ENCODE measurements around the gene HYOU1. TPM values are rescaled to one million over a fixed set of nuclear protein-coding genes. Genes with fewer than 3 reads are reported as not detected.

HYOU1 gene
- polyA plus RNA-seq, 1 of the 3 experiments (the other 2 are of a cell fraction) = 90.8 TPM

DNA sequence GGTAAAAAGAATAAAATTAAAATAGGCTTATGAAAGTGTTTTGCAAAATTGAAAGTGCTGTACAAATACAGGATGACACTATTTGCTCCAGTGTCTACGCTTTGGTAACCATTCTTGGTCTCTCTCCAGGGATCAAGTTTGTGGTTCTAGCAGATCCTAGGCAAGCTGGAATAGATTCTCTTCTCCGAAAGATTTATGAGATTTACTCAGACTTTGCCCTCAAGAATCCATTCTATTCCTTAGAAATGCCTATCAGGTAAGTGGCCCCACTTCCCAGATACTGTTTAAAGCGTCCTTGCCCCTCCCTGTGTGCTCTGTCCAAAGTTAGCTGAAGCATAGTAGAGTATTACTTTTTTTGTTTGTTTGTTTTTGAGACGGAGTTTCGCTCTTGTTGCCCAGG lies 35.4 kb downstream of the HYOU1 start:
- TF ChIP-seq RFX5 (IDR thresholded peaks at IDR 0.05; ENCODE audit: low read length) = no peak
- TF ChIP-seq MXI1 (IDR thresholded peaks at IDR 0.05; ENCODE audit: low read depth, low read length) = no peak
- TF ChIP-seq, protein P1, sequence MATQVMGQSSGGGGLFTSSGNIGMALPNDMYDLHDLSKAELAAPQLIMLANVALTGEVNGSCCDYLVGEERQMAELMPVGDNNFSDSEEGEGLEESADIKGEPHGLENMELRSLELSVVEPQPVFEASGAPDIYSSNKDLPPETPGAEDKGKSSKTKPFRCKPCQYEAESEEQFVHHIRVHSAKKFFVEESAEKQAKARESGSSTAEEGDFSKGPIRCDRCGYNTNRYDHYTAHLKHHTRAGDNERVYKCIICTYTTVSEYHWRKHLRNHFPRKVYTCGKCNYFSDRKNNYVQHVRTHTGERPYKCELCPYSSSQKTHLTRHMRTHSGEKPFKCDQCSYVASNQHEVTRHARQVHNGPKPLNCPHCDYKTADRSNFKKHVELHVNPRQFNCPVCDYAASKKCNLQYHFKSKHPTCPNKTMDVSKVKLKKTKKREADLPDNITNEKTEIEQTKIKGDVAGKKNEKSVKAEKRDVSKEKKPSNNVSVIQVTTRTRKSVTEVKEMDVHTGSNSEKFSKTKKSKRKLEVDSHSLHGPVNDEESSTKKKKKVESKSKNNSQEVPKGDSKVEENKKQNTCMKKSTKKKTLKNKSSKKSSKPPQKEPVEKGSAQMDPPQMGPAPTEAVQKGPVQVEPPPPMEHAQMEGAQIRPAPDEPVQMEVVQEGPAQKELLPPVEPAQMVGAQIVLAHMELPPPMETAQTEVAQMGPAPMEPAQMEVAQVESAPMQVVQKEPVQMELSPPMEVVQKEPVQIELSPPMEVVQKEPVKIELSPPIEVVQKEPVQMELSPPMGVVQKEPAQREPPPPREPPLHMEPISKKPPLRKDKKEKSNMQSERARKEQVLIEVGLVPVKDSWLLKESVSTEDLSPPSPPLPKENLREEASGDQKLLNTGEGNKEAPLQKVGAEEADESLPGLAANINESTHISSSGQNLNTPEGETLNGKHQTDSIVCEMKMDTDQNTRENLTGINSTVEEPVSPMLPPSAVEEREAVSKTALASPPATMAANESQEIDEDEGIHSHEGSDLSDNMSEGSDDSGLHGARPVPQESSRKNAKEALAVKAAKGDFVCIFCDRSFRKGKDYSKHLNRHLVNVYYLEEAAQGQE (IDR thresholded peaks at IDR 0.05; ENCODE audit: low read depth, low read length) = no peak
- no peak for TF ChIP-seq RXRA (IDR thresholded peaks at IDR 0.05; ENCODE audit: borderline replicate concordance, low read depth)
- TF ChIP-seq POLR2AphosphoS5 (IDR thresholded peaks at IDR 0.05; ENCODE audit: low read depth, low read length) = no peak
- TF ChIP-seq, protein P2, sequence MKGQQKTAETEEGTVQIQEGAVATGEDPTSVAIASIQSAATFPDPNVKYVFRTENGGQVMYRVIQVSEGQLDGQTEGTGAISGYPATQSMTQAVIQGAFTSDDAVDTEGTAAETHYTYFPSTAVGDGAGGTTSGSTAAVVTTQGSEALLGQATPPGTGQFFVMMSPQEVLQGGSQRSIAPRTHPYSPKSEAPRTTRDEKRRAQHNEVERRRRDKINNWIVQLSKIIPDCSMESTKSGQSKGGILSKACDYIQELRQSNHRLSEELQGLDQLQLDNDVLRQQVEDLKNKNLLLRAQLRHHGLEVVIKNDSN (IDR thresholded peaks at IDR 0.05; ENCODE audit: borderline replicate concordance, low read depth) = no peak
- no peak for TF ChIP-seq NFIC (IDR thresholded peaks at IDR 0.05; ENCODE audit: borderline replicate concordance)
- WGBS (ENCODE audit: low lambda C conversion rate) = 95% methylated on average over 5 of the region's 5 CpGs
- Histone ChIP-seq H3K9me3 (no peaks in the 10 kb centered on the region), H3K27me3 (ENCODE audit: insufficient read depth) (no peaks in the 10 kb centered on the region), H3K27ac (ENCODE audit: low read depth in 2 of 2, low read length in 1 of 2) (no peak overlapping the region), H3K4me3 (ENCODE audit: low read depth in 2 of 2, low read length in 1 of 2) (no peak overlapping the region), H4K20me1 (ENCODE audit: insufficient read depth) (peaks cover 6% of the 10 kb centered on the region; the same call in 1 of the 2 replicates), H2AFZ (ENCODE audit: low read depth) (no peak overlapping the region), H3K9me2 (no peaks in the 10 kb centered on the region), H3K36me3 (replicated peaks in 1 of 2; ENCODE audit: control insufficient read depth in 1 of 2, insufficient read depth in 2 of 2, low read length in 1 of 2) (peaks cover 32 to 44% of the 10 kb centered on the region in 2 experiments), H3K79me2 (ENCODE audit: insufficient read depth) (peaks cover 56% of the 10 kb centered on the region), H3F3A (replicated peaks; ENCODE audit: insufficient read depth) (peaks cover 18% of the 10 kb centered on the region), H3K4me1 (ENCODE audit: control insufficient read depth in 1 of 2, insufficient read depth in 2 of 2, low read depth in 1 of 2, low read length in 1 of 2) (peaks cover 8 to 21% of the 10 kb centered on the region in 2 experiments), H3K4me2 (no peak overlapping the region), H3K9ac (no peak overlapping the region)
- DNase-seq = no peak
- ChIA-PET POLR2A (no interaction called here), CTCF (interaction anchor here (1.1 to 4.2 kb wide), 2 partner anchors 8 to 92 kb away, joined by 3 to 16 read pairs; partner anchors contain the start of gene SLC37A4)

DNA sequence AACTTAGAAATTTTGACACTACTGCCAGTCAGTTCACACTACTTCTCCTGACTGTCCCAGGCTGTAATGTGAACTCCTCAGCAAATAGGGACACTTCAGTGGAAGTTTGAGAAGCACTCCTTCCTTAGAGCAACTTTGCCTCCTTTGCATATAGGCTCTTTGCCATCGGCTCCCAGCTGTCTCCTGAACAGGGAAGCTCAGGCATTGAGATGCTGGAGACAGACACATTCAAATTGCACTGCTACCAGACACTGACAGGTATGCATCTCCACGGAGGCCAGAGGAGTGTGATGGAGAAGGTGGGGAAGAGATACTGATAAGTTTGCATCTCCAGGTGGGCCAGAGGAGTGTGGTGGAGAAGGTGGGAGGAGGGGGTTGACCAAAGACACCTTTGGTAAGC lies 37.0 kb downstream of the HYOU1 start:
- Histone ChIP-seq H3F3A (replicated peaks; ENCODE audit: insufficient read depth) (peaks cover 32% of the 10 kb centered on the region), H2AFZ (ENCODE audit: low read depth) (no peak overlapping the region), H3K4me2 (peak overlapping the region; percentile 91), H4K20me1 (ENCODE audit: insufficient read depth) (peaks cover 16% of the 10 kb centered on the region), H3K4me3 (ENCODE audit: low read depth in 2 of 2, low read length in 1 of 2) (peak overlapping the region; percentile 69 to 97), H3K9ac (peak overlapping the region; percentile 95; the same call in 1 of the 2 replicates), H3K79me2 (ENCODE audit: insufficient read depth) (peaks cover 72% of the 10 kb centered on the region), H3K27me3 (ENCODE audit: insufficient read depth) (no peaks in the 10 kb centered on the region), H3K4me1 (ENCODE audit: control insufficient read depth in 1 of 2, insufficient read depth in 2 of 2, low read depth in 1 of 2, low read length in 1 of 2) (peaks cover 15 to 29% of the 10 kb centered on the region in 2 experiments), H3K36me3 (replicated peaks in 1 of 2; ENCODE audit: control insufficient read depth in 1 of 2, insufficient read depth in 2 of 2, low read length in 1 of 2) (peaks cover 48 to 49% of the 10 kb centered on the region in 2 experiments), H3K27ac (ENCODE audit: low read depth in 2 of 2, low read length in 1 of 2) (no peak overlapping the region), H3K9me2 (no peaks in the 10 kb centered on the region), H3K9me3 (no peaks in the 10 kb centered on the region)
- DNase-seq = no peak
- 4% methylated on average over 2 of the region's 2 CpGs for WGBS (ENCODE audit: low lambda C conversion rate)
- CTCF ChIA-PET = interaction anchor here (0.9 to 4.2 kb wide), 2 partner anchors 9 to 80 kb away, joined by 3 to 16 read pairs; partner anchors contain the start of gene SLC37A4
- no peak for TF ChIP-seq RXRA (IDR thresholded peaks at IDR 0.05; ENCODE audit: borderline replicate concordance, low read depth)
- no peak for TF ChIP-seq FOXJ3 (CRISPR knock-in tag; IDR thresholded peaks at IDR 0.05)
- TF ChIP-seq, protein P3, sequence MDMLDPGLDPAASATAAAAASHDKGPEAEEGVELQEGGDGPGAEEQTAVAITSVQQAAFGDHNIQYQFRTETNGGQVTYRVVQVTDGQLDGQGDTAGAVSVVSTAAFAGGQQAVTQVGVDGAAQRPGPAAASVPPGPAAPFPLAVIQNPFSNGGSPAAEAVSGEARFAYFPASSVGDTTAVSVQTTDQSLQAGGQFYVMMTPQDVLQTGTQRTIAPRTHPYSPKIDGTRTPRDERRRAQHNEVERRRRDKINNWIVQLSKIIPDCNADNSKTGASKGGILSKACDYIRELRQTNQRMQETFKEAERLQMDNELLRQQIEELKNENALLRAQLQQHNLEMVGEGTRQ (IDR thresholded peaks at IDR 0.05; ENCODE audit: borderline replicate concordance, low read depth, low read length) = no peak
- TF ChIP-seq EZH2phosphoT487 (IDR thresholded peaks at IDR 0.05; ENCODE audit: borderline replicate concordance, low read depth) = no peak
- TF ChIP-seq, protein P1 (IDR thresholded peaks at IDR 0.05; ENCODE audit: low read depth, low read length) = no peak
- TF ChIP-seq NRF1 (IDR thresholded peaks at IDR 0.05; ENCODE audit: low read depth, low read length) = no peak
- TF ChIP-seq, protein P4, sequence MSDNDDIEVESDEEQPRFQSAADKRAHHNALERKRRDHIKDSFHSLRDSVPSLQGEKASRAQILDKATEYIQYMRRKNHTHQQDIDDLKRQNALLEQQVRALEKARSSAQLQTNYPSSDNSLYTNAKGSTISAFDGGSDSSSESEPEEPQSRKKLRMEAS (IDR thresholded peaks at IDR 0.05; ENCODE audit: low read depth) = no peak
- TF ChIP-seq, protein P2 (IDR thresholded peaks at IDR 0.05; ENCODE audit: borderline replicate concordance, low read depth) = no peak
- no peak for TF ChIP-seq RCOR1 (IDR thresholded peaks at IDR 0.05; ENCODE audit: low read length)
- TF ChIP-seq SMC3 (IDR thresholded peaks at IDR 0.05; ENCODE audit: low read depth, low read length) = no peak
- no peak for TF ChIP-seq RFX5 (IDR thresholded peaks at IDR 0.05; ENCODE audit: low read length)
- no peak for TF ChIP-seq GABPA (IDR thresholded peaks at IDR 0.05; ENCODE audit: low read depth)
- POLR2A ChIA-PET = interaction anchor here (1.8 to 2.3 kb wide), 2 partner anchors 36 to 48 kb away, joined by 9 to 13 read pairs; partner anchors contain the start of genes HYOU1 and VPS11
